Mesodermal cell (in vitro differentiated cells): Measurements from ENCODE around the gene FBXL3.
"Not testable (repeated sequence)": the region's sequence is repeated elsewhere in the genome, so short reads cannot be mapped to it uniquely, and the experiment has no call there.

Experiments used
- H3K27ac ChIP-seq: 2 replicates; pipeline ENCODE4 v1.7.0; 2013; ENCODE audit warnings: mild to moderate bottlenecking, low read depth, low read length, moderate library complexity; ENCODE audit not compliant: severe bottlenecking
- H3K36me3 ChIP-seq: 2 replicates; pipeline ENCODE4 v1.7.1; 2013; ENCODE audit warnings: mild to moderate bottlenecking, low read length, moderate library complexity; ENCODE audit not compliant: control insufficient read depth, insufficient read depth
- H3K4me1 ChIP-seq: one replicate; pipeline ENCODE4 v1.7.1; 2013; ENCODE audit warnings: mild to moderate bottlenecking, low read length; ENCODE audit not compliant: insufficient read depth, control insufficient read depth, poor library complexity, severe bottlenecking
- H3K4me3 ChIP-seq: 2 replicates; pipeline ENCODE4 v1.7.0; 2013; ENCODE audit warnings: low read length, control low read depth, mild to moderate bottlenecking; ENCODE audit not compliant: insufficient read depth, poor library complexity, severe bottlenecking; ENCODE audit errors: extremely low read depth
- H3K9me3 ChIP-seq: 2 replicates; pipeline ENCODE4 v1.7.1; 2013; ENCODE audit warnings: mild to moderate bottlenecking, low read length, moderate library complexity; ENCODE audit not compliant: control insufficient read depth
- WGBS, 2 experiments: methylation state at CpG; one replicate each; pipeline ENCODE4 v1.1.5; 2013; ENCODE audit warnings: missing lambda C conversion rate in 2 of 2; ENCODE audit not compliant: insufficient coverage in 2 of 2; 5-methylcytosine and 5-hydroxymethylcytosine counted together

Gene FBXL3

DNA sequence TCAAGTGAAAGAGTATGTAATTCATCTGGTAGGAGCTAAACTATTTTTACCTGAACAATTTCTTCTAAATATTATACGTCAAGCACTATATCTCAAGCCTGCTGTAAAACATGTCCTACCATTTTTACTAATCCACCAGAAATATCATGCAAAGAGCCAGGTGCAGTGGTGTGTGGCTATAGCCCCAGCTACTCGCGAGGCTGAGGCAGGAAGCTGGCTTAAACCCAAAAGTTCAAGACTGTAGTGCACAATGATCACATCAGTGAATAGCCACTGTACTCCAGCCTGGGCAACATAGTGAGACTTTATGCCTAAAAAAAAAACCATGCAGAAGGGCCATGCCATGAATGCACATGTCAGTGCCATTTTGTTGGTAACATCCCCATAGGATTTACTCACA lies 55.7 kb downstream of the FBXL3 start:
- WGBS, 2 experiments = 94% methylated on average over 2 of the region's 3 CpGs; no CpG with 5 or more reads in 1 of the 2 experiments
- H3K4me3 ChIP-seq = no peak overlapping the region
- no peak overlapping the region for H3K27ac ChIP-seq
- no peaks in the 10 kb centered on the region for H3K36me3 ChIP-seq
- no peaks in the 10 kb centered on the region for H3K9me3 ChIP-seq
- no peaks in the 10 kb centered on the region for H3K4me1 ChIP-seq

DNA sequence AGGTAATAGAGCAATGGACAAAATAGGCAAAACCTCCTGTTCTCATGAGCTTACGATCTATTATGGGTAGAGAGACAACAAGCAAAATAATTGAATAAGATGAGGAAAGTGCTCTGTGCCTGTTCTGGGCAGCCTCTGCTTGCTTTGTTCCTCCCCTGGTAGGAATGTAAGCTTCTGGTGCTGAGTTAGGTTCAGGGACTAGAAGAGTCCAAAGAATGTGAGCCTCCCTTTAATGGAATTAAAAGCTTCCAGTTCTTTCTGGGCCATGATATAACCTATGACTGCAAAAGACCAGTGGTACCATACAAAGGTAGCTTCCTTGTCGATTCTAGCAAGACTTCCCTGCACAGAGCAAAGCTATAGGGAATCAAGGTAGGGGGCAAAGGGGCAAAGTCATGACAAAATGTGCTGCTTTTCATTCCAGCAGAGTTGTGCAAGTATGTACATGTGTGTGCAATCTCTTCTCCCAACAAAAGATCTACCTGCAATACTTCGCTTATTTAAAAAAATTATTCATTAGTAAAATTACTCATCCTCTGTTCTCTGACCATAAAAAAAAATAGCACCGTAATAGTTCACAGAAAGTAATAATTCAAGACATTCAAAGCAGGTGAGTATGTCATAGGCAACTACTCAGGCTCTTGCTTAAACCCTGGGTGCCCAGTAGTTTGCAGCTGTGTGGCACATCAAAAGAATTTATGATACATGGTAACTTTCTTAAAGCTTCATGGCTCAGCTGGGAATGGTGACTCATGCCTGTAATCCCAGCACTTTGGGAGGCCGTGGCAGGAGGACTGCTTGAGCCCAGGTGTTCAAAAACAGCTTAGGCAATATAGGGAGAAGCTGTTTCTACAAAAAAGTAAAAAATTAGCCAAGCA lies 57.2 kb downstream of the FBXL3 start:
- Histone ChIP-seq H3K4me3 (no peak overlapping the region), H3K27ac (no peak overlapping the region), H3K4me1 (peaks cover 4% of the 10 kb centered on the region), H3K36me3 (no peaks in the 10 kb centered on the region), H3K9me3 (no peaks in the 10 kb centered on the region)
- 81 to 92% methylated on average over 4 of the region's 5 CpGs for WGBS, 2 experiments

DNA sequence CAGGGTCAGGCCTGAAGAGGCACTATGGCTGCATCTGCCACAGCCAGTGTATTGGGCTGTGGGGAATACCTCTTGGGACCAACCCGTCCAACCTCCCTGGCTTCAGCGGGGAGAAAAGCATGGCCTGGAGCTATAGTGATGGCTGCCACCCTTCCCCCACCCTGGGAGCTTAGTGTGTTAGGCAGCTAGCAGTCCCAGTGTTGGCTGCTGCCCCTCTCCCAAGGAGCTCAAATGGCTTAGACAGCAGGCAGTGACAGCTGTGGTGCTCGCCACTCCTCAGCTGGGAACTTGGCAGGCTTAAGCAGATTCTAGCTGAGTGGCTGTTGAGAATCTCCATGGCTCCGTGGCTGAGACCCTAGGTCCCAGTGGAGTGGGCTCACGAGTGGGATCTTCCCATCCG lies 58.9 kb downstream of the FBXL3 start:
- Histone ChIP-seq H3K4me3 (no peak overlapping the region), H3K27ac (no peak overlapping the region), H3K36me3 (no peaks in the 10 kb centered on the region), H3K9me3 (no peaks in the 10 kb centered on the region), H3K4me1 (peaks cover 4% of the 10 kb centered on the region)
- WGBS, 2 experiments = 85 to 91% methylated on average over 6 of the region's 6 CpGs

DNA sequence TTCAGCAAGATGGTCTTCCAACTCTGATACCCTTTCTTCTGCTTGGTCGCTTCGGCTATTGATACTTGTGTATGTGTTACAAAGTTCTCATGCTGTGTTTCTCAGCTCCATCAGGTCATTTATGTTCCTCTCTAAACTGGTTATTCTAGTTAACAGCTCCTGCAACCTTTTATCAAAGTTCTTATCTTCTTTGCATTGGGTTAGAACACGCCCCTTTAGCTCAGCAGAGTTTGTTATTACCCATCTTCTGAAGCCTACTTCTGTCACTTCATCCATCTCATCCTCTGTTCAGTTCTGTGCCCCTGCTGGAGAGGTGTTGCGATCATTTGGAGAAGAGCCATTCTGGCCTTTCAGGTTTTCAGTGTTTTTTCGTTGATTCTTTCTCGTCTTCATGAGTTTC lies 59.9 kb downstream of the FBXL3 start:
- Histone ChIP-seq H3K27ac (no peak overlapping the region), H3K36me3 (no peaks in the 10 kb centered on the region)
- WGBS, 2 experiments = 78 to 98% methylated on average over 4 of the region's 6 CpGs

DNA sequence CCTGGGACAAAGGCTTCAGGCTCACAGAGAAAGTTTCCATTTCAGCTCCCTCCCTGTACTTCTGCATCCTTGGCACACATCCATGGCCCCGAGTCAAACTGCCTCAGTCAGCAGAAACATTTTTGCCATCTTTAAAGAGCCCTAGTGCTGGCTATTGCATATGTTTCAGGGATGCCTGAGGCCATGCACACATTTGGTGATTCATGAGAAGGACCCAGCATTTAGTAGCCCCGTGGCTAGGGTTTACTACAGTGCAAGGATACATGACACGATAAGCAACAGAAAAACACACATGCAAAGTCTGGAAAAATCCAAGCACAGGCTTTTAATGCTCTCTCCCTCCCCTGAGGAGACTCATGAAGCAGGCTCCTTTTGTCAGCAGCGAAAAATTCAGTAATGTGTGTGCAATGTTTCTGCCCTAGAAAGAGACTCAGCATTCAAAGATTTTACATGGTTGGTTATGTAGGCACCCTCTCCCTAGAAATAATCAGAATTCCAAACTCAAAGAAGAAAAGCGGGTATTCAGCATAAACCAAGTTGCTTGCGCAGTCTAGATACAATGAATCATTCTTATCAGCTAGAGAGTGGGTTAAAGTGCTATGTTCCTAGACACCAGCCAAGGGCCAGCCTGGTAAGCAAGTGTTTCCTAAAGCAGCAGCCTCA lies 61.1 kb downstream of the FBXL3 start:
- no peaks in the 10 kb centered on the region for H3K36me3 ChIP-seq
- peaks cover 2% of the 10 kb centered on the region for H3K9me3 ChIP-seq
- peaks cover 4% of the 10 kb centered on the region for H3K4me1 ChIP-seq
- no peak overlapping the region for H3K4me3 ChIP-seq
- no peak overlapping the region for H3K27ac ChIP-seq
- WGBS, 2 experiments = 84 to 85% methylated on average over 3 to 6 of the region's 6 CpGs

More for the DNA sequence above, 59.9 kb downstream of the FBXL3 start:
- peaks cover 4% of the 10 kb centered on the region for H3K4me1 ChIP-seq
- H3K9me3 ChIP-seq = no peaks in the 10 kb centered on the region
- H3K4me3 ChIP-seq = no peak overlapping the region

DNA sequence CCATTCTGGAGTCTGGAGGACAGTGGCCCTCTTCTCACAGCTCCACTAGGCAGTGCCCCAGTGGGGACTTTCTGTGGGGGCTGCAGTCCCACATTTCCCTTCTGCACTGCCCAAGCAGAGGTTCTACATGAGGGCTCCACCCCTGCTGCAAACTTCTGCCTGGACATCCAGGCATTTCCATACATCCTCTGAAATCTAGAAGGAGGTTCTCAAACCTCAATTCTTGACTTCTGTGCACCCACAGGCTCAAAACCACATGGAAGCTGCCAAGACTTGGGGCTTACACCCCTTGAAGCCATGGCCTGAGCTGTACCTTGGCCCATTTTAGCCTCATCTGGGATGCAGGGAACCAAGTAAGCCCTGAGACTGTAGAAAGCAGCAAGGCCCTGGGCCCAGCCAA lies 67.2 kb downstream of the FBXL3 start:
- H3K9me3 ChIP-seq = peaks cover 24% of the 10 kb centered on the region
- not testable (repeated sequence) for H3K4me1 ChIP-seq, H3K36me3 ChIP-seq, H3K4me3 ChIP-seq, H3K27ac ChIP-seq

DNA sequence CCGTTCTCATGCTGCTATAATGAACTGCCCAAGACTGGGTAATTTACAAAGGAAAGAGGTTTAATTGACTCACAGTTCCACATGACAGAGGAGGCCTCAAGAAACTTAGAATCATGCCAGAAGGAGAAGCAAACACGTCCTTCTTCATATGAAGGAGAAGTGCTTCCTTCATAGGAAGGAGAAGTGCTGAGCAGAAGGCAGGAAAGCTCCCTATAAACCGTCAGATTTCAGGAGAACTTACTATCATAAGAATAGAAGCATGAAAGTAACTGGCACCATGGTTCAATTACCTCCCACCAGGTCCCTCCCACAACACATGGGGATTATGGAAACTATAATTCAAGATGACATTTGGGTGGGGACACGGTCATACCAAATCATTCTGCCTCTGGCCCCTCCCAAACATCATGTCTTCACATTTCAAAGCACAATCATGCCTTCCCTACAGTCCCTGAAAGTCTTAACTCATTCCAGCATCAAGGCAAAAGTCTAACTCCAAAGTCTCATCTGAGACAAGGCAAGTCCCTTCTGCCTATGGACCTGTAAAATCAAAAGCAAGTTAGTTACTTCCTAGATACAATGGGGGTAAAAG lies 68.0 kb downstream of the FBXL3 start:
- Histone ChIP-seq H3K27ac (no peak overlapping the region), H3K4me3 (no peak overlapping the region), H3K9me3 (peaks cover 24% of the 10 kb centered on the region), H3K4me1 (no peaks in the 10 kb centered on the region), H3K36me3 (no peaks in the 10 kb centered on the region)
- 84 to 89% methylated on average over 2 to 3 of the region's 4 CpGs for WGBS, 2 experiments

DNA sequence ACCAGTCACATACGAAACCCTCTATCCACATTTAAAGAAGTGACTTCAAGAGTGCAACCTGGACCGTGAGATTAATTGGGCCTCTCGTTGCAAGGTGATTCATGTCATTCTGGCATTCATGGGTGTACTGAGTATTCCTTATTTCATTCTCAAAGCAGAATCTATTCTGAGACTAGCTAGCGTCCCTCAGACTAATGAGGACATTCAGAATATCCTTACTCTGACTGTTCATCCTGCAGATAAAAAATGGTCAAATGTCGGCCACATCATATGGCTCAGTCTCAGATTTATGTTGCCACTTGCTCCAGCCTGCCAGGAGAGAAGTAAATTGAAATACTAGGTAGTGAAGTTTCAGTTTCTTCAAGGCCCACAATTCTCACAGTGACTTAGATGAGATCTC lies 71.3 kb downstream of the FBXL3 start:
- Histone ChIP-seq H3K9me3 (peaks cover 19% of the 10 kb centered on the region), H3K36me3 (no peaks in the 10 kb centered on the region), H3K27ac (no peak overlapping the region), H3K4me1 (no peaks in the 10 kb centered on the region), H3K4me3 (no peak overlapping the region)
- WGBS, 2 experiments = 83 to 89% methylated on average over 4 of the region's 5 CpGs
